ENCODE results near the gene SLC34A3.

SLC34A3 gene

DNA sequence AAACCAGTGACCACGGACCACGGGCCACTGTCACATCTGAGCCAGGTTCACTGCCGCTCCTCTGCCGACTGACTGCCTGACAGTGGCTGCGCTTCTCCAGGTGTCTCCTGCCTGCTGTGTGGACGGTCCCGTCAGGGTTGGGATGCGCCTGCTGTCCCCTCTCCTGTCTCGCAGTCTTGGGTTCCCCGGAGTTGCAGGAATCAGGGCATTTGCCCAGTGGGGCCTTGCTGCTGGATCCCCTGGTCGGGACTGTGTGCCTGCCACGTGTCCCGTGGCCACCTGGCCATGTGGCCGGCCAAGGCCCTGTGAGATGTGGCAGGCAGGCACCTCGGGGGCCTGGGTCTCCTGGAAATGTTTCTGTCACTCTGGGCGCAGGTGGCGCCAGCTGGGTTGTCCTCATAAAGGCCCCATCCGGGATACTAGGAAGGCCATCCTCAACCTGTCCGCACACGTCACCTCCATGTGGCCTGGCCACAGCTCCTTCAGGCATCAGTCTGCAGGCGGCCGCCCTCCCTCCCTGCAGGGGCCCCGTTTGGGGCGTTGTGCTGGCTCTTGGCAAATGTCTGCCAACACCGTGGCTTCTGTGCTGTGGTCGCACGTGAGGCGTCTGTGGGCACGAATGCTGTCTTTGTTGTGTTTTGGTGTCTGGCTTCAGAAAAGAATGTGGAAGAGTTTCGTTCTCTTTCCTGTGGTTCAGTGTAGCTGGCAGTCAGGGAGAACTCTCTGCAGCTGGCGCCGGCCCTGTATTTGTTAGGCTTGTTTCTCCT is 40.4 kb downstream of the SLC34A3 start:
- H3K4me3 ChIP-seq (replicated peaks in 1 of 2; ENCODE audit: low read depth in 2 of 2, low read length in 2 of 2): no peak overlapping the region
- DNase-seq (ENCODE audit: low read depth in 2 of 2): peak in 1 of 2 donors; percentile 41
- TF ChIP-seq CTCF (IDR thresholded peaks at IDR 0.05; ENCODE audit: low read depth, low read length): no peak

GRCh38 chr9:137271696-137272076 is 41.0 kb downstream of the SLC34A3 start:
- TF ChIP-seq CTCF (IDR thresholded peaks at IDR 0.05; ENCODE audit: low read depth, low read length): no peak
- DNase-seq (ENCODE audit: low read depth in 2 of 2): no peak
- no peak overlapping the region for H3K4me3 ChIP-seq (replicated peaks in 1 of 2; ENCODE audit: low read depth in 2 of 2, low read length in 2 of 2)

GRCh38 chr9:137272241-137273094 is 41.8 kb downstream of the SLC34A3 start:
- DNase-seq (ENCODE audit: low read depth in 2 of 2): no peak
- no peak overlapping the region for H3K4me3 ChIP-seq (replicated peaks in 1 of 2; ENCODE audit: low read depth in 2 of 2, low read length in 2 of 2)
- TF ChIP-seq CTCF (IDR thresholded peaks at IDR 0.05; ENCODE audit: low read depth, low read length): no peak

- DNase-seq (ENCODE audit: low read depth in 2 of 2): no peak
Measured at GRCh38 chr9:137273095-137273490, 42.4 kb downstream of the SLC34A3 start.

GRCh38 chr9:137273611-137274320 is 43.1 kb downstream of the SLC34A3 start:
- TF ChIP-seq CTCF (IDR thresholded peaks at IDR 0.05; ENCODE audit: low read depth, low read length): no peak
- DNase-seq (ENCODE audit: low read depth in 2 of 2): no peak
- no peak overlapping the region for H3K4me3 ChIP-seq (replicated peaks in 1 of 2; ENCODE audit: low read depth in 2 of 2, low read length in 2 of 2)

More at GRCh38 chr9:137273095-137273490, 42.4 kb downstream of the SLC34A3 start:
- TF ChIP-seq CTCF (IDR thresholded peaks at IDR 0.05; ENCODE audit: low read depth, low read length): no peak
- H3K4me3 ChIP-seq (replicated peaks in 1 of 2; ENCODE audit: low read depth in 2 of 2, low read length in 2 of 2): no peak overlapping the region

- no peak for DNase-seq (ENCODE audit: low read depth in 2 of 2)
- H3K4me3 ChIP-seq (replicated peaks in 1 of 2; ENCODE audit: low read depth in 2 of 2, low read length in 2 of 2): no peak overlapping the region
- no peak for TF ChIP-seq CTCF (IDR thresholded peaks at IDR 0.05; ENCODE audit: low read depth, low read length)
Measured at GRCh38 chr9:137275203-137275587, 44.5 kb downstream of the SLC34A3 start.

Measured in cardiac fibroblast (primary cell).